22Rv1 (cell line): ENCODE results near the gene LSM8.
"Not testable (repeated sequence)": the region's sequence is repeated elsewhere in the genome, so short reads cannot be mapped to it uniquely, and the experiment has no call there.

Experiments used
- H3K27ac ChIP-seq: fragments of 450-650 bp; 2 replicates; pipeline ENCODE4 v1.5.1; 2017
- ZFX ChIP-seq: fragments of 450-650 bp; IDR thresholded peaks from 2 replicates; pipeline ENCODE4 v1.6.1; 2017; ENCODE audit warnings: antibody characterized with exemption, borderline replicate concordance
- TF ChIP-seq, protein P1 (sequence below): fragments of 450-650 bp; IDR thresholded peaks from 2 replicates; pipeline ENCODE4 v1.5.1; 2017; ENCODE audit warnings: mild to moderate bottlenecking

Gene LSM8

DNA sequence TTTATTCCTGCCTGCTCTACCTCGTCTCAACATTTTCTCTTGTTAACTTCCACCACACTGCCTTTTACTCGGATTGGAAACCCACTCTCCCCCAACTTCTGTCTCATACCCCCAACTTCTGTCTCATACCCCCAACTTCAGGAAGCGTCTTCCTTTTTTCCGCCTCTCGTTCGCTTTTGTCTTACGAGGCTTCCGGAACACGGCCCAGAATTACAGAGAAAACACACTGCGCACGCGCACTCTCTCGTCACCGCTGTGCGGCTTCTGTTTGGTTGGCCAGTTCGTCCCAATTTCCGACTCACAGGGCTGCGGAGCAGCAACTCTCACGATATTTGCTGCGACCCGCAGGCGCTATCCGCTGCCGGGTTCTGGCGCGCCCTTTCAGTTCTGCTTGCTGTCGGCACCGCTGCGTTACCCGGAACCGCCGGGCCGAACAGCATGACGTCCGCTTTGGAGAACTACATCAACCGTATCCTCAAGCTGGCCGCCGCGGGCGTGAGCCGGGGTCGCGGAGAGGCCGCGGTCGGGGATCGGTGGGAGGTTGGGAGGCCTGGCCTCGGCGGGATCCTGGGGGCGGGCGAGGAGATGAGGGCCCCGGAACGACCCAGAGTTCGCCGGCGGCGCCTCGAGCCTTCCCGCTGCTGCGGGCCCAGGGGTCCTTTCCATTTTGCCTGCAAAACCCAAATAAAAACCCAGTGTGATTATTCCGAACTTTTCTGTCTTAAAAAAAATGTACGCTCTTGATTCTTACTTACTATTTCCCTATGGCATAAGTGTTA lies at the start of gene LSM8:
LSM8 (plus strand) TSS at position 379 of the 779 bp plus-strand sequence; CDS start at position 439, 60 bp downstream.
- no peak for TF ChIP-seq ZFX
- TF ChIP-seq, protein P1, sequence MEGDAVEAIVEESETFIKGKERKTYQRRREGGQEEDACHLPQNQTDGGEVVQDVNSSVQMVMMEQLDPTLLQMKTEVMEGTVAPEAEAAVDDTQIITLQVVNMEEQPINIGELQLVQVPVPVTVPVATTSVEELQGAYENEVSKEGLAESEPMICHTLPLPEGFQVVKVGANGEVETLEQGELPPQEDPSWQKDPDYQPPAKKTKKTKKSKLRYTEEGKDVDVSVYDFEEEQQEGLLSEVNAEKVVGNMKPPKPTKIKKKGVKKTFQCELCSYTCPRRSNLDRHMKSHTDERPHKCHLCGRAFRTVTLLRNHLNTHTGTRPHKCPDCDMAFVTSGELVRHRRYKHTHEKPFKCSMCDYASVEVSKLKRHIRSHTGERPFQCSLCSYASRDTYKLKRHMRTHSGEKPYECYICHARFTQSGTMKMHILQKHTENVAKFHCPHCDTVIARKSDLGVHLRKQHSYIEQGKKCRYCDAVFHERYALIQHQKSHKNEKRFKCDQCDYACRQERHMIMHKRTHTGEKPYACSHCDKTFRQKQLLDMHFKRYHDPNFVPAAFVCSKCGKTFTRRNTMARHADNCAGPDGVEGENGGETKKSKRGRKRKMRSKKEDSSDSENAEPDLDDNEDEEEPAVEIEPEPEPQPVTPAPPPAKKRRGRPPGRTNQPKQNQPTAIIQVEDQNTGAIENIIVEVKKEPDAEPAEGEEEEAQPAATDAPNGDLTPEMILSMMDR, result no peak
- peak within 1 kb of the TSS; percentile 87 for H3K27ac ChIP-seq

DNA sequence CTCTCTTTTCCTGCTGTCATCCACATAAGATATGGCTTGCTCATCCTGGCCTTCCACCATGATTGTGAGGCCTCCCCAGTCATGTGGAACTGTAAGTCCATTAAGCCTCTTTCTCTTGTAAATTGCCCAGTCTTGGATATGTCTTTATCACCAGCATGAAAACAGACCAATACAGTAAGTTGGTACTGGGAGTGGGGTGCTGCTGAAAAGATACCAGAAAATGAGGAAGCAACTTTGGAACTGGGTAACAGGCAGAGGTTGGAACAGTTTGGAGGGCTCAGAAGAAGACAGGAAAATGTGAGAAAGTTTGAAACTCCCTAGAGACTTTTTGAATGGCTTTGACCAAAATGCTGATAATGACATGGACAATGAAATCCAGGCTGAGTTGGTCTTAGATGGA lies 49.5 kb upstream of the LSM8 start:
- not testable (repeated sequence) for H3K27ac ChIP-seq

DNA sequence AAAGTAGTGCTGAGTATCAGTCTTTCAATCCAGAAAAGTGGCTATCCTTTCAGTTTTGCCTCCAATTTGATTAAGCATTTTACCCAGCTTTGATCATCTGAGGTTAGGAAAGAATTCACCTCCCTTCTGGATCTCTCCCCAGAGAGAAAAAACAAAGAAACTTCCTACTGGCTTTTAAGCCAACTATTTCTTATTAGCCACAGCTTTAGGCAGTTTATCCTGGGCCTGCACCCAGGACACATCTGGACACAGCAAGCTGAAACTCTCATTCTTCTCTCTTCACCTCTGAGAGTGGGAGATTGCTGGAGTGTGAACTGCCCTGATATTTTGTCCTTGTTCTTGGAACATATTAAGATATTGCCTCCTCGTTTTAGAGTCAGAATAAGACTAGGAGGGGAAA lies 43.5 kb upstream of the LSM8 start:
- no peak overlapping the region for H3K27ac ChIP-seq
- TF ChIP-seq, protein P1, result no peak
- no peak for TF ChIP-seq ZFX

DNA sequence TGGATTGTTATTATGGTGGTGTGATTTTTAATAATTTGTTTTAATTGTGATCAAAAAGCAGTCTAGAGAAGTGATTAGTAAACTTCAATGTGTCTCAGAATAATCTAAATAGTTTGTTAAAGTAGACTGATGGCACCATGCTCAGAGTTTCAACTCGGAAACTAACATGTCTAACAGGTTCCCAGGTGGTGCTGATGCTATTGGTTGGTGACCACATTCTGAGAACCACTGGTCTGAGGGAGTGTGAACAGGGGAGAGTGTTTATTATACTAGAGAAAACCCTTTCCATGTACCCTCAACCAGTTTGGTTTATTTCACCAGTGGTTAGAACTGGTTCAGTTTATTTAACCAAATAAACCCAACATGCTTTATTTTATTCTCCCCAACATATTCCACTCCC lies 42.0 kb upstream of the LSM8 start:
- H3K27ac ChIP-seq, result no peak overlapping the region
- no peak for TF ChIP-seq ZFX
- TF ChIP-seq, protein P1, result no peak

DNA sequence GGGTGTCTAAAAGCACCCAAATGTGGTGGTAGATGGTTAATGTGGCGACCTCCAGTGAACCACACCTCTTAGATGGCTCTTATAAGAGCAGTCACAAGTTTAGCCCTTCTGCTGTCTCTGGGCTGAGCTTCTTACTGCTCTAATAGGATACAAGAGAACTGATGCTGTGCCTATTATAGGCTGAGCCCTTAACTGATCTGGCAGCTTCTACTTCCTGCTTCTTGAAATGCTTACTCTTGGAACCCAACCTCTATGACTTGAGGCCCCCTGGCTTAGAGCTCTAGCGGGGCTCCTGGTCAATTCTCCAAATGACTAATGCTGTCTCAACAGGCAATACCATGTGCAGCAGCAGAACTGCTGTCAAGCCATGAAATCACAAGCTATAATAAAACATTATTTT lies 35.0 kb upstream of the LSM8 start:
- TF ChIP-seq, protein P1, result no peak
- no peak for TF ChIP-seq ZFX
- H3K27ac ChIP-seq, result no peak overlapping the region

DNA sequence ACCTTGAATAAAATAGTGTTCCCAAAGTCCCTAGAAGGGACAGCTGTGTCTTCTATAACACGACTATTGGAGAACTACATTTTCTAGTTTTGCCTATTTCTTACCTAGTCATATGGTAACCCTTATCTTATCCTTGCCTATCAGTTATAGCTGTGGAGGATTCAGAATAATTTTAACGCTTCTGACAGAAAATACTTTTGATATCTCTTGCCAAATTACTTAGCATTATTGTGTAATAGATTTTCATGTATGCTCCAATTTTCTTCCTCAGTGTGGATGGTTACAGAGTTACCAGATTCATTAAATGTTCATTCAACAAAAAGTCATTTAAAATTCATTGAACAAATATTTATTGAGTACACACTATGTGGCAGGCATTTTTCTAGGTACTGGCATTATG lies 34.6 kb upstream of the LSM8 start:
- TF ChIP-seq, protein P1, result no peak
- no peak for TF ChIP-seq ZFX
- H3K27ac ChIP-seq, result no peak overlapping the region

DNA sequence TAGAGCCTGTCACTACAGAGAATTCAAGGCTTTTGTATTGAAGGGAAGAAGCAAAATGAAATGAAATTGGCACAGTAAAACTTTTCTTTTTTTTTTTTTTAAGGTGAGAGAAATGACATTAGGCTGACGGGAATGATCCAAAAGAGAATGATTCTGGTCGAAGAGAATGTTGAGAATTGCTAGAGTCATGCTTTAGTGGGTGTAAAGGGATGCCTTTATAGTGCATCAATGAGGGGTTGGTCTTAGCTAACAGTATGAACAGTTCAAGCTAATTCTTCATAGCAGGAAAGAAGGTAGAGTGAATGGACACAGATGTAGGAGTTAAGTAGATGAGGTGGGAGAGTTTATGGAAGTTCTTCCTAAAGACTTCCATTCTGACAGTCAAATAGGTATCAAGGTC lies 32.3 kb upstream of the LSM8 start:
- TF ChIP-seq, protein P1, result no peak
- TF ChIP-seq ZFX, result no peak
- no peak overlapping the region for H3K27ac ChIP-seq

DNA sequence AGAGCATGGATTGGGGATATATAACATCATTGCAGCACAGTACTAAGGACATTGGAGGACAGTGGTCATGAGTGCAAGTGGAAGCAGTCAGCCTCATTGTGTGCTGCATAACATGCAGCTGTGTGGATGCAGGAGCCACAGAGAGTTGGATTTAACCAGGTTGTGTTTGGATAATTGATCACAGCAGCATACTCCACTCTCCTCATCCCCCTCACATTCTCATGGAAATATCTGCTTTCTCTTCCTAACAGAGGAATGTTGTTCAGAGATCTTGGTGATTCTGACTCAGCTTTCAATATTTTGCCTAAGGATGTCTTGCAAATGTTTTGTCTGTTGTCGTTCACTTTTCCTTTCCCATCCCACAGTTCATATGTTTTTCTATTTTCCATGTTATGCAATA lies 31.8 kb upstream of the LSM8 start:
- H3K27ac ChIP-seq, result no peak overlapping the region
- TF ChIP-seq, protein P1, result no peak
- no peak for TF ChIP-seq ZFX
